HepG2 (cell line): ENCODE data around the gene XRCC1. TPM values are rescaled to one million over a fixed set of nuclear protein-coding genes. Genes with fewer than 3 reads are reported as not detected.

Experiments
- ARNT2 ChIP-seq: sonication (generic); formaldehyde crosslinking; IDR thresholded peaks from 2 replicates; pipeline ENCODE4 v1.8.0; 2022; ENCODE audit warnings: mild to moderate bottlenecking, low read depth, missing genetic modification reagents, moderate library complexity
- HDAC2 ChIP-seq: sonication (generic); formaldehyde crosslinking; IDR thresholded peaks from 2 replicates; pipeline ENCODE4 v1.4.0; 2020; ENCODE audit warnings: missing genetic modification reagents
- HDAC6 ChIP-seq: fragments of 200-600 bp; sonication (generic); IDR thresholded peaks from 2 replicates; pipeline ENCODE4 v1.7.0; 2017; ENCODE audit warnings: mild to moderate bottlenecking, antibody characterized with exemption, low read length, low read depth
- HNRNPLL ChIP-seq: fragments of 200-400 bp; formaldehyde crosslinking; IDR thresholded peaks from 2 replicates; pipeline ENCODE4 v1.6.1; 2017; ENCODE audit warnings: mild to moderate bottlenecking, low read depth, low read length; ENCODE audit not compliant: poor library complexity, severe bottlenecking
- KMT2A ChIP-seq: sonication (generic); formaldehyde crosslinking; IDR thresholded peaks from 2 replicates; pipeline ENCODE4 v1.4.0; 2020; ENCODE audit warnings: missing genetic modification reagents
- MED1 ChIP-seq: sonication (generic); formaldehyde crosslinking; IDR thresholded peaks from 2 replicates; pipeline ENCODE4 v1.4.0; 2020; ENCODE audit warnings: missing genetic modification reagents
- MEIS2 ChIP-seq: sonication (generic); formaldehyde crosslinking; IDR thresholded peaks from 2 replicates; pipeline ENCODE4 v1.9.0; 2021; ENCODE audit warnings: mild to moderate bottlenecking, missing genetic modification reagents
- NR2F2 ChIP-seq: IDR thresholded peaks from 2 replicates; pipeline ENCODE4 v1.6.1; 2012; ENCODE audit warnings: low read depth, inconsistent platforms, borderline replicate concordance
- NR3C1 ChIP-seq: sonication (generic); formaldehyde crosslinking; IDR thresholded peaks from 2 replicates; pipeline ENCODE4 v1.4.0; 2020; ENCODE audit warnings: missing genetic modification reagents
- SMAD9 ChIP-seq: sonication (generic); formaldehyde crosslinking; IDR thresholded peaks from 2 replicates; pipeline ENCODE4 v1.5.1; 2020; ENCODE audit warnings: mild to moderate bottlenecking, missing genetic modification reagents
- YEATS4 ChIP-seq: sonication (generic); formaldehyde crosslinking; IDR thresholded peaks from 2 replicates; pipeline ENCODE4 v1.4.0; 2020; ENCODE audit warnings: missing genetic modification reagents, borderline replicate concordance
- ZFP1 ChIP-seq: IDR thresholded peaks from 2 replicates; pipeline ENCODE4 v1.6.1; 2016
- ZFP36 ChIP-seq: fragments of 150-350 bp; IDR thresholded peaks from 2 replicates; pipeline ENCODE4 v1.6.1; 2018; ENCODE audit warnings: borderline replicate concordance, low read length, low read depth; ENCODE audit not compliant: partially characterized antibody
- ZFY ChIP-seq: sonication (generic); formaldehyde crosslinking; IDR thresholded peaks from 2 replicates; pipeline ENCODE4 v1.4.0; 2020; ENCODE audit warnings: missing genetic modification reagents
- ZNF136 ChIP-seq: sonication (generic); formaldehyde crosslinking; IDR thresholded peaks from 2 replicates; pipeline ENCODE4 v1.8.1; 2022; ENCODE audit warnings: low read depth, mild to moderate bottlenecking, moderate library complexity, missing genetic modification reagents
- ZNF34 ChIP-seq: sonication (generic); formaldehyde crosslinking; IDR thresholded peaks from 2 replicates; pipeline ENCODE4 v1.4.0; 2020; ENCODE audit warnings: mild to moderate bottlenecking, missing genetic modification reagents, borderline replicate concordance
- ZNF446 ChIP-seq: sonication (generic); formaldehyde crosslinking; IDR thresholded peaks from 2 replicates; pipeline ENCODE4 v1.5.0; 2020; ENCODE audit warnings: mild to moderate bottlenecking, missing genetic modification reagents
- ZNF776 ChIP-seq: sonication (generic); formaldehyde crosslinking; IDR thresholded peaks from 2 replicates; pipeline ENCODE4 v1.4.0; 2020; ENCODE audit warnings: mild to moderate bottlenecking, missing genetic modification reagents
- ZNF780A ChIP-seq: sonication (generic); formaldehyde crosslinking; IDR thresholded peaks from 2 replicates; pipeline ENCODE4 v1.8.0; 2022; ENCODE audit warnings: mild to moderate bottlenecking, missing genetic modification reagents, moderate library complexity
- polyA plus RNA-seq, 8 experiments: library from polyadenylated mRNA; depleted of rRNA in 3 of 8; stranded (reverse) in 7 of 8; unstranded in 1 of 8; fragments of >200 nt; fragmentation: Illumina TruSeq in 4 of 8; extraction: Trizol in 4 of 8; gene quantifications; 2 replicates each; pipeline versions ENCODE4 v1.2.1 to v1.2.3, GENCODE V29; 2011 to 2016; ENCODE audit warnings: low read depth in 4 of 8, missing spikeins in 1 of 8, mixed read lengths in 1 of 8; ENCODE audit not compliant: insufficient read depth in 1 of 8
- total RNA-seq, 5 experiments: library from RNA; depleted of rRNA; stranded (reverse); fragments of >200 nt; fragmentation: Illumina TruSeq; extraction: Trizol; gene quantifications; 2 replicates each; pipeline ENCODE4 v1.2.3, GENCODE V29; 2016; ENCODE audit warnings: low read depth in 1 of 5
- TF ChIP-seq, protein P1 (sequence below): sonication (generic); formaldehyde crosslinking; IDR thresholded peaks from 2 replicates; pipeline ENCODE4 v1.5.0; 2020; ENCODE audit warnings: mild to moderate bottlenecking, low read depth, missing genetic modification reagents, borderline replicate concordance
- TF ChIP-seq, protein P2 (sequence below): sonication (generic); formaldehyde crosslinking; IDR thresholded peaks from 2 replicates; pipeline ENCODE4 v1.8.0; 2022; ENCODE audit warnings: mild to moderate bottlenecking, missing genetic modification reagents, borderline replicate concordance
- TF ChIP-seq, protein P3 (sequence below): sonication (generic); formaldehyde crosslinking; IDR thresholded peaks from 2 replicates; pipeline ENCODE4 v1.4.0; 2020; ENCODE audit warnings: missing genetic modification reagents, low read depth, mild to moderate bottlenecking, borderline replicate concordance
- TF ChIP-seq, protein P4 (sequence below): fragments of 450-650 bp; IDR thresholded peaks from 2 replicates; pipeline ENCODE4 v1.6.1; 2016
- TF ChIP-seq, protein P5 (sequence below): sonication (generic); formaldehyde crosslinking; IDR thresholded peaks from 2 replicates; pipeline ENCODE4 v1.8.0; 2022; ENCODE audit warnings: missing genetic modification reagents, low read depth, mild to moderate bottlenecking, borderline replicate concordance

The XRCC1 gene
- total and polyA plus RNA-seq, 2 of the 13 experiments (the other 11 are each of a cell fraction or from before 2014, with no cell fraction given): 24.7 to 26.3 TPM

DNA sequence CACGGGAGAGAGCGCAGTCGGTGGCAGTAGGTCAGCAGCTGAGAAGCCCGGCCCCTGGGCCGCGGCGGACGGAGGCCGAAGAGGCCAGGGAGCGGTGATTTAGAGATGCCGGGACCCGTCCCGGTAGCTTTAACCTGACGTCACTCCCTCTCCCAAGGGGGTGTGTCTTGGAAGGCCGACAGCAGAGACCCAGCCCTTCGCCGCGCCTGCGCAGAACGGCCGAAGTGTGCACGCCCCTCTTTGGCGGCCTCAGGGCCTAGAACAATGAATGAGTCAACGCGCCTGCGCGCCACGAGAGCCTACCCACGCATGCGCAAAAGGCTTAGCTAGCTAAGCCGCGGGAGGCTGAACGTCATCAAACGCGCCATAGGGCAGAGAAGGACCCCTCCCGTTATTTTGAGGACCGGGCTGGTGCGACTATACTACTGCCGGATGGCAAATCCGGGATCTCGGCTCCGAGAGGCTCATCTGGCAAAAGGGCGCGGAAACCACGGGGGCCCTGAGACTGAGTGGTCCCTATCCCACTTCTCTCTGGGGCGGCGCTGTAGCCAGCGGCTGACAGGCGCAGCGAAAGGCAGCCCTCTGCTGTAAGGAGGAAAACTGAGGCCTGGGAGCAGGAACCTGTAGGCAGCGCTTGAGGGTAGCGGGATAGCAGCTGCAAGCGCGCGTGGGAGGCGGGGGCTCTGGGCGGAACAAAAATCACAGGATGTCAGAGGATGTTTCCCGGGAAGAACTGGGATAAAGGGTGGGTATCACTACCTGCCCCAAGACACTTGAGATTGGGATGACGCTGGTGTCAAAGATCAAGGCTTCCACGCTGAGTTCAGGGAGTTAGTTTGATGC is 20.9 kb upstream of the XRCC1 start, which contains the start of the genes IRGQ and ZNF576 (continued):
- TF ChIP-seq, protein P1, sequence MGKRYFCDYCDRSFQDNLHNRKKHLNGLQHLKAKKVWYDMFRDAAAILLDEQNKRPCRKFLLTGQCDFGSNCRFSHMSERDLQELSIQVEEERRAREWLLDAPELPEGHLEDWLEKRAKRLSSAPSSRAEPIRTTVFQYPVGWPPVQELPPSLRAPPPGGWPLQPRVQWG: no peak
- TF ChIP-seq, protein P2, sequence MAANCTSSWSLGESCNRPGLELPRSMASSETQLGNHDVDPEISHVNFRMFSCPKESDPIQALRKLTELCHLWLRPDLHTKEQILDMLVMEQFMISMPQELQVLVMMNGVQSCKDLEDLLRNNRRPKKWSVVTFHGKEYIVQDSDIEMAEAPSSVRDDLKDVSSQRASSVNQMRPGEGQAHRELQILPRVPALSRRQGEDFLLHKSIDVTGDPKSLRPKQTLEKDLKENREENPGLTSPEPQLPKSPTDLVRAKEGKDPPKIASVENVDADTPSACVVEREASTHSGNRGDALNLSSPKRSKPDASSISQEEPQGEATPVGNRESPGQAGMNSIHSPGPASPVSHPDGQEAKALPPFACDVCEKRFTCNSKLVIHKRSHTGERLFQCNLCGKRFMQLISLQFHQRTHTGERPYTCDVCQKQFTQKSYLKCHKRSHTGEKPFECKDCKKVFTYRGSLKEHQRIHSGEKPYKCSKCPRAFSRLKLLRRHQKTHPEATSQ: no peak
- no peak for TF ChIP-seq ZNF446 (CRISPR knock-in tag)
- TF ChIP-seq, protein P3, sequence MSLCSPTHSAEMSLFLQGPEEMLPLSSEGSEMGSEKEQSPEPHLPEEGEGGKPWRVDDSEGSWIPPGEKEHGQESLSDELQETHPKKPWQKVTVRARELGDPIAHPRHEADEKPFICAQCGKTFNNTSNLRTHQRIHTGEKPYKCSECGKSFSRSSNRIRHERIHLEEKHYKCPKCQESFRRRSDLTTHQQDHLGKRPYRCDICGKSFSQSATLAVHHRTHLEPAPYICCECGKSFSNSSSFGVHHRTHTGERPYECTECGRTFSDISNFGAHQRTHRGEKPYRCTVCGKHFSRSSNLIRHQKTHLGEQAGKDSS: no peak; the same call in 1 of the 2 replicates
- no peak for TF ChIP-seq ZNF776
- TF ChIP-seq NR3C1 (CRISPR knock-in tag): no peak
- peak; percentile 60; the same call in 1 of the 2 replicates for TF ChIP-seq ARNT2
- TF ChIP-seq, protein P4, sequence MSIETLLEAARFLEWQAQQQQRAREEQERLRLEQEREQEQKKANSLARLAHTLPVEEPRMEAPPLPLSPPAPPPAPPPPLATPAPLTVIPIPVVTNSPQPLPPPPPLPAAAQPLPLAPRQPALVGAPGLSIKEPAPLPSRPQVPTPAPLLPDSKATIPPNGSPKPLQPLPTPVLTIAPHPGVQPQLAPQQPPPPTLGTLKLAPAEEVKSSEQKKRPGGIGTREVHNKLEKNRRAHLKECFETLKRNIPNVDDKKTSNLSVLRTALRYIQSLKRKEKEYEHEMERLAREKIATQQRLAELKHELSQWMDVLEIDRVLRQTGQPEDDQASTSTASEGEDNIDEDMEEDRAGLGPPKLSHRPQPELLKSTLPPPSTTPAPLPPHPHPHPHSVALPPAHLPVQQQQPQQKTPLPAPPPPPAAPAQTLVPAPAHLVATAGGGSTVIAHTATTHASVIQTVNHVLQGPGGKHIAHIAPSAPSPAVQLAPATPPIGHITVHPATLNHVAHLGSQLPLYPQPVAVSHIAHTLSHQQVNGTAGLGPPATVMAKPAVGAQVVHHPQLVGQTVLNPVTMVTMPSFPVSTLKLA: peak; percentile 47; the same call in 1 of the 2 replicates
- TF ChIP-seq KMT2A (CRISPR knock-in tag): peak; percentile 16; the same call in 1 of the 2 replicates
- TF ChIP-seq YEATS4: peak; percentile 46; the same call in 1 of the 2 replicates
- TF ChIP-seq ZFP1: 0 out of 2 replicates have a peak, but pooled peaks have one; percentile 26
- TF ChIP-seq NR2F2: peak; percentile 35; the same call in 1 of the 2 replicates
- TF ChIP-seq SMAD9 (CRISPR knock-in tag): peak; percentile 69; the same call in 1 of the 2 replicates
- TF ChIP-seq ZNF34: no peak
- TF ChIP-seq ZNF780A (CRISPR knock-in tag): no peak
- TF ChIP-seq HNRNPLL: peak; percentile 54
- TF ChIP-seq MED1 (CRISPR knock-in tag): peak; percentile 34
- TF ChIP-seq, protein P5, sequence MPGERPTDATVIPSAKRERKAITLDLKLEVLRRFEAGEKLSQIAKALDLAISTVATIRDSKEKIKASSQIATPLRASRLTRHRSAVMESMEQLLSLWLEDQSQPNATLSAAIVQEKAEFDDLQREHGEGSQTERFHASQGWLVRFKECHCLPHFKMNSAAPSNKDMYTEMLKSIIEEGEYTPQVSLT (CRISPR knock-in tag): no peak
- TF ChIP-seq HDAC6: peak; percentile 96; the same call in 1 of the 2 replicates
- TF ChIP-seq ZFY (CRISPR knock-in tag): peak; percentile 86
- TF ChIP-seq ZFP36: no peak
- peak; percentile 59; the same call in 1 of the 2 replicates for TF ChIP-seq HDAC2 (CRISPR knock-in tag)
- peak; percentile 80 for TF ChIP-seq ZNF136 (CRISPR knock-in tag)
- TF ChIP-seq MEIS2 (CRISPR knock-in tag): peak; percentile 54; the same call in 1 of the 2 replicates
